GM12892 (cell line): Measurements from ENCODE around the gene ASPM.

Experiments
- POLR2A ChIP-seq: IDR thresholded peaks from 2 replicates; pipeline ENCODE4 v1.6.1; 2011; ENCODE audit warnings: low read depth, low read length, control low read depth
- POLR2AphosphoS5 ChIP-seq: IDR thresholded peaks from 2 replicates; pipeline ENCODE4 v1.6.1; 2011; ENCODE audit warnings: low read depth, low read length, control low read depth
- TAF1 ChIP-seq: IDR thresholded peaks from 2 replicates; pipeline ENCODE4 v1.6.1; 2011; ENCODE audit warnings: low read depth, mild to moderate bottlenecking, control low read depth, low read length, borderline replicate concordance

- TF ChIP-seq POLR2AphosphoS5, result no peak
- no peak for TF ChIP-seq POLR2A
- no peak for TF ChIP-seq TAF1
Observed at GRCh38 chr1:197092491-197093023, 53.9 kb downstream of the ASPM start.
